Karpas-422 (cell line): ENCODE measurements around the gene ULK4. TPM values are rescaled to one million over a fixed set of nuclear protein-coding genes. Genes with fewer than 3 reads are reported as not detected.

Experiments used
- DNase-seq: peaks from one replicate; pipeline ENCODE4 v3.0.0-alpha.2; 2015
- H2AFZ ChIP-seq: fragments of 200-600 bp; sonication (generic); 2 replicates; pipeline ENCODE4 v1.6.1; 2014; ENCODE audit warnings: antibody characterized with exemption, low read length, mixed read lengths
- H3K27ac ChIP-seq: fragments of 200-600 bp; sonication (generic); 2 replicates; pipeline ENCODE4 v1.5.1; 2014; ENCODE audit warnings: mild to moderate bottlenecking, low read length, moderate library complexity
- H3K27me3 ChIP-seq: fragments of 200-600 bp; sonication (generic); 2 replicates; pipeline ENCODE4 v1.6.1; 2014; ENCODE audit warnings: low read length, mixed read lengths
- H3K36me3 ChIP-seq: fragments of 200-600 bp; sonication (generic); 2 replicates; pipeline ENCODE4 v1.6.1; 2014; ENCODE audit warnings: low read length, mixed read lengths; ENCODE audit not compliant: insufficient read depth
- H3K4me1 ChIP-seq: fragments of 200-600 bp; sonication (generic); 2 replicates; pipeline ENCODE4 v1.6.1; 2014; ENCODE audit warnings: mild to moderate bottlenecking, low read length, mixed read lengths
- H3K4me2 ChIP-seq: fragments of 200-600 bp; sonication (generic); 2 replicates; pipeline ENCODE4 v1.6.1; 2014; ENCODE audit warnings: low read length, low read depth, mild to moderate bottlenecking; ENCODE audit not compliant: poor library complexity, severe bottlenecking
- H3K4me3 ChIP-seq: fragments of 200-600 bp; sonication (generic); 2 replicates; pipeline ENCODE4 v1.5.1; 2014; ENCODE audit warnings: mild to moderate bottlenecking, antibody characterized with exemption, low read length, mixed read lengths
- H3K79me2 ChIP-seq: fragments of 200-600 bp; sonication (generic); 2 replicates; pipeline ENCODE4 v1.6.1; 2014; ENCODE audit warnings: mild to moderate bottlenecking, low read length, mixed read lengths
- H3K9ac ChIP-seq: fragments of 200-600 bp; sonication (generic); 2 replicates; pipeline ENCODE4 v1.6.0; 2014; ENCODE audit warnings: low read length
- H3K9me2 ChIP-seq: fragments of 200-600 bp; sonication (generic), shearing (Covaris generic); replicated peaks from 2 replicates; pipeline ENCODE4 v1.6.0; 2014; ENCODE audit warnings: mild to moderate bottlenecking, low read length, moderate library complexity; ENCODE audit not compliant: insufficient read depth
- H3K9me3 ChIP-seq: fragments of 300-700, 200-600 bp; sonication (generic); 2 replicates; pipeline ENCODE4 v1.6.1; 2014; ENCODE audit warnings: low read length, mixed read lengths
- H4K20me1 ChIP-seq: fragments of 200-600 bp; sonication (generic); 2 replicates; pipeline ENCODE4 v1.6.1; 2014; ENCODE audit warnings: mild to moderate bottlenecking, antibody characterized with exemption, low read length, low read depth; ENCODE audit not compliant: insufficient read depth
- total RNA-seq: library from RNA; depleted of rRNA; stranded (reverse); fragments of >200 nt; shearing (Covaris generic); gene quantifications from 2 replicates; pipeline ENCODE4 v1.2.3, GENCODE V29; 2014; ENCODE audit warnings: low replicate concordance

Gene ULK4
- total RNA-seq, 1 experiment from 2014 or later, result 8.8 TPM

DNA sequence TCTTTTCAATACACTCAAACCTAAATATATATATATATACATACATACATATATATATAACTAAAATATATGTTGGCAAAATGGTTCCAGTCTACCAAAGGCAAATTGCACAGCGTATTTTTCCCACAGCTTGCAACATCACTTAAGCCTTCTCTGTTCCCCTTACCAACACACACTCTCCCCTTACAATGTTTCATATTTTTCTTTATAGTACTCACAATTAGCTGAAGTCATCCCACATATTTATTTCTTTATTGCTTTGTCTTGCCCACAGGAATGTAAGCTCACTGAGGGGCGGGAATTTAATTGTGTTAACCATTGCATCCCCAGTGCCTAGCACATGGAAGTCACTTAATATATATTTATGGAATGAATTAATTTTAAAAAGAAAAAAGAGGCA is 288.3 kb downstream of the ULK4 start:
- Histone ChIP-seq H3K4me1 (no peaks in the 10 kb centered on the region), H4K20me1 (no peaks in the 10 kb centered on the region), H3K36me3 (no peaks in the 10 kb centered on the region), H3K27ac (no peak overlapping the region), H3K27me3 (no peaks in the 10 kb centered on the region), H3K4me2 (no peak overlapping the region), H2AFZ (no peak overlapping the region), H3K9me2 (no peaks in the 10 kb centered on the region), H3K9me3 (no peaks in the 10 kb centered on the region), H3K79me2 (no peaks in the 10 kb centered on the region), H3K9ac (no peak overlapping the region), H3K4me3 (no peak overlapping the region)
- no peak for DNase-seq

DNA sequence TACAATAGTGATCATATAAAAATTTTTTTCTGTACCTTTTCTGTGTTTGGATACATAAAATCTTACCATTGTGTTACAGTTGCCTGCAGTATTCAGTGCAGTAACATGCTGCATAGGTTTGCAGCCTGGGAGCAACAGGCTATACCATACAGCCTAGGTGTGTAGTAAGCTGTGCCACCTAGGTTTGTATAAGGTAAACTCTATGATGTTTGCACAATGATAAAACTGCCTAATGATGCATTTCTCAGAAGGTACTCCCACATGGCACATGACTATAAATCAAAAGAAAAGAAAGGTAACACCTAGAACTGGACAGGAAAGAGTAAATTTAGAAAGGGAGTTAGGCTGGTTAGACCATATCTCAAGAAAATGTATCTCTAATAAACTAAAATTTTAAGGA is 293.5 kb downstream of the ULK4 start:
- Histone ChIP-seq H3K4me3 (no peak overlapping the region), H3K4me1 (no peaks in the 10 kb centered on the region), H2AFZ (no peak overlapping the region), H3K9me2 (no peaks in the 10 kb centered on the region), H3K9ac (no peak overlapping the region), H3K9me3 (no peaks in the 10 kb centered on the region), H3K27me3 (no peaks in the 10 kb centered on the region), H4K20me1 (no peaks in the 10 kb centered on the region), H3K79me2 (no peaks in the 10 kb centered on the region), H3K36me3 (no peaks in the 10 kb centered on the region), H3K27ac (no peak overlapping the region), H3K4me2 (no peak overlapping the region)
- DNase-seq, result no peak

DNA sequence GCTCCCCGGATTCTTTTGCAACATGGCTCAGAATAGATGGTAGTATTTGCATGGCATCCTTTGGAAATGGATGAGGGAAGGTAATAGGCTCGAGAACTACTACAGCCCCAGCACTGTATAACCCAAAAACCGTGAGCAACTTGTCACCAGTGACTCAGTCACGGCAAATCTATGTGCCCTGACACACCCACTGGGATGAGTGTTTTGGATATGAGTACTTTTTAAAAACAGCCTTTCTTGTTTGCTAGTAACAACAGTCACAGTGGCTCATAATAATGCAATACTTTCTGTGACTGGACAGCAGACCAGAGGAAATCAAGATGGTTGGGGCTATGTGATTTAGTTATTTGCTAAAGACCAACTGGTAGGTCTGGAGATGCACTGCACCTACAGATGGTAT is 299.6 kb downstream of the ULK4 start:
- Histone ChIP-seq H3K9me2 (no peaks in the 10 kb centered on the region), H4K20me1 (no peaks in the 10 kb centered on the region), H3K27ac (no peak overlapping the region), H3K27me3 (no peaks in the 10 kb centered on the region), H3K79me2 (no peaks in the 10 kb centered on the region), H3K4me3 (no peak overlapping the region), H3K9me3 (no peaks in the 10 kb centered on the region), H3K9ac (no peak overlapping the region), H3K4me1 (no peaks in the 10 kb centered on the region), H3K4me2 (no peak overlapping the region), H3K36me3 (no peaks in the 10 kb centered on the region), H2AFZ (no peak overlapping the region)
- DNase-seq, result no peak

DNA sequence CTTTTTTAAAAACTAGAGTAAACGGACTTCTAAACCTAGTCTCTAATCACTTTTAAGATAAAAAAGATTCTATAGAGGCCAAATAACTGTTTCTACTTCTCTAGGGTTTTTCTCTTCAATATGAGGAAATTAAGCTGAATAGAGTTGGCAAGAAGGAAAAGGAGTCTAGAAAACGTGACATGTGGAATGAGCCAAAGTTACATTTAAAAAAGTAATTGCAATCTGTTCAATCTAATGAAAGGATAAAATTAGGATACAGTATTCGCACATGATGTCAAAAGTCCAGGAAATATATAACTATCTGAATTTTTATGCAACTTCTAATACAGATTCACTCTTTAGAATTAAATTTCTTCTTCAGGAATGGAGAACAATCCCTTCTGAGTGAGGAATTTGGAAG is 300.1 kb downstream of the ULK4 start:
- H4K20me1 ChIP-seq, result no peaks in the 10 kb centered on the region
- no peak overlapping the region for H3K9ac ChIP-seq
- no peak overlapping the region for H3K4me3 ChIP-seq
- no peaks in the 10 kb centered on the region for H3K9me2 ChIP-seq
- no peaks in the 10 kb centered on the region for H3K27me3 ChIP-seq
- no peaks in the 10 kb centered on the region for H3K9me3 ChIP-seq
- no peak overlapping the region for H3K4me2 ChIP-seq
- no peaks in the 10 kb centered on the region for H3K79me2 ChIP-seq
- H3K27ac ChIP-seq, result no peak overlapping the region
- no peak overlapping the region for H2AFZ ChIP-seq
- H3K4me1 ChIP-seq, result no peaks in the 10 kb centered on the region
- DNase-seq, result no peak
- H3K36me3 ChIP-seq, result no peaks in the 10 kb centered on the region

DNA sequence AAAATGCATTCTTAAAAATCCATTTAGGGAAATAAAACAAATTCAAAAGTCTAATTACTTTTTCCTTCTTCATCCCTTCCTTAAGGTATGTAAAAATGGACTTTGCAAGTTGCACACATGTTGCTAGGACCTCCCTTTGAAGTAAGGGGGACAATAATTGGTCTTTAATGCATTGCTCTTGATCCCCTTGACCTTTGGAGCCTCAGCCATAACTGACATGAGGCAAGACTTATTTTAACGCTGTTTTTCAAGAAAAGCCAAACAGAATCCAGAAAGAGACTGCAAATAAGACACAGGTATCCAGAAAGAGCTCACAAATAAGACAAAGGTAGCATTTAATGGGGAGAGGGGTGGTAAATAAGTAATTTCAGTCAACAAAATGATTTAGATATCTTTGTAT is 301.4 kb downstream of the ULK4 start:
- no peaks in the 10 kb centered on the region for H3K36me3 ChIP-seq
- H3K79me2 ChIP-seq, result no peaks in the 10 kb centered on the region
- no peak overlapping the region for H3K27ac ChIP-seq
- H3K4me3 ChIP-seq, result no peak overlapping the region
- H2AFZ ChIP-seq, result no peak overlapping the region
- no peaks in the 10 kb centered on the region for H3K9me3 ChIP-seq
- no peak for DNase-seq
- H3K9ac ChIP-seq, result no peak overlapping the region
- no peaks in the 10 kb centered on the region for H4K20me1 ChIP-seq
- no peak overlapping the region for H3K4me2 ChIP-seq
- no peaks in the 10 kb centered on the region for H3K9me2 ChIP-seq
- H3K27me3 ChIP-seq, result no peaks in the 10 kb centered on the region
- no peaks in the 10 kb centered on the region for H3K4me1 ChIP-seq

DNA sequence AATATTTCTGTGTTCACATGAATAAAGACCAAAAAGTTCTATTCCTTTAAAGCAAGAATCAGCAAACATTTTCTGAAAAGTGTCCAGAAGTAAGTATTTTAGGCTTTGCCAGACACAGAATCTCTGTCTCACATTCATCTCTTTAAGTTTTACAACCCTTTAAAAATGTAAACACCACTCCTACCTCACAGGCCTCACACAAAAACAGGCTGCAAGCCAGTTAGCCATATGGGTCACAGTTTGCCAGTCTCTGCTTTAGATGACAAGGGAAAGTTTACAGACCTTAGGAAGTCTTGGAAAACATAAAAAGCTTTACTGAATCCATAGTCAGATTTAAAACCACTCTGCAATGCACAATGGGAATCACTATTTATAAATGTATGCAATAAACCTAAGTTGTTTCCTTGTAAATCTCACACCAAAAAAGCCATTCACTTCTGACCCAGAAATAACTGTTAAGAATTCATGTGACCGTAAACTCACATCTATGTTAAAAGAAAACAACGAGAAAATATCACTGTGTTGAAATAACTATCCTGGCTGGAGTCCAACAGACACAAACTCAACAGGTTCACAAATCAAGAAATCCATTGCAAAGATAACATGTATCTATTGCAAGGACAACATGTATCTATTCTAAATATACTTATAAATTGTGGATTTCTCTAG is 308.2 kb downstream of the ULK4 start:
- no peak overlapping the region for H3K4me2 ChIP-seq

DNA sequence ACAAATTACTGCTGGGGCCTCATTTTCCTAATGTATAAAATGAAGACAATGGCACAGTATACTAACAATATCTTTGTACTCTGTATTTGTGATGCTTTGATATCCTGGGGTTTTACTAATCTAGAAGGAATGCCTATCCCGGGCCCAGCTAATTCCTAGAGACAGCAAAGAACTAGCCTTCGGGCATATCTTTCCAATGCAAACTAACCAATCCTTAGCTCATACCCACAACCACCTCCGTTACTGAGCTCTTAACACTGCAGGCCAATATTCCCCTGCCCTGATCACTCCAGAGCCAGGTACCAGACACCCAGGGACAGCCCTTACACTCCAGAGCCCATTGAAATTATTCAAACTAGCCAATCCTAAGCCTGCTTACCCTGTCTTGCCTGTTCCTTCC is 309.0 kb downstream of the ULK4 start:
- H4K20me1 ChIP-seq, result no peaks in the 10 kb centered on the region
- no peak overlapping the region for H3K9ac ChIP-seq
- no peak overlapping the region for H3K4me2 ChIP-seq
- H2AFZ ChIP-seq, result no peak overlapping the region
- H3K27ac ChIP-seq, result no peak overlapping the region
- no peak for DNase-seq
- H3K27me3 ChIP-seq, result no peaks in the 10 kb centered on the region
- H3K79me2 ChIP-seq, result no peaks in the 10 kb centered on the region
- H3K36me3 ChIP-seq, result no peaks in the 10 kb centered on the region
- H3K4me3 ChIP-seq, result no peak overlapping the region
- H3K4me1 ChIP-seq, result no peaks in the 10 kb centered on the region
- no peaks in the 10 kb centered on the region for H3K9me2 ChIP-seq
- H3K9me3 ChIP-seq, result no peaks in the 10 kb centered on the region

More for the DNA sequence above, 308.2 kb downstream of the ULK4 start:
- Histone ChIP-seq H3K79me2 (no peaks in the 10 kb centered on the region), H2AFZ (no peak overlapping the region), H3K9me2 (no peaks in the 10 kb centered on the region), H3K27me3 (no peaks in the 10 kb centered on the region), H3K36me3 (no peaks in the 10 kb centered on the region), H4K20me1 (no peaks in the 10 kb centered on the region), H3K9ac (no peak overlapping the region), H3K27ac (no peak overlapping the region), H3K9me3 (no peaks in the 10 kb centered on the region), H3K4me3 (no peak overlapping the region), H3K4me1 (no peaks in the 10 kb centered on the region)
- no peak for DNase-seq

DNA sequence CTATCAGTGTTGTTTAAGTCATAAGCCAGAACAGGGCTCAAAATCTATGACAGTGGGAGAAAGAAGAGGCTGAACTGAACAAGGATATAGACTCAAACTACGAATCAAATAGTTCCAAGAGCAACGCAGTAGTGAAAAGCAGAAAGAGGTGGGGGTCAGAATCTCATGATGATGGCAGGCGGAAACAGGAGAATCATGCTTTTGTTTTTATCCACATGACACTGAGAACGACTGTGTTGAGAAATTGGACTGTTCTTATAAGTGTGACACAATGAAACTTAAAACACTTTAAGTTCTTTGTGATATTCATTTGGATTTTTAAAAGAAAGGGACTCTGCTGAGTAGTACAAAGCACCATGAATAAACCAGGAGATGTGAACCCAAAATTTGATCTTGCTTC is 309.4 kb downstream of the ULK4 start:
- Histone ChIP-seq H3K9ac (no peak overlapping the region), H3K4me2 (no peak overlapping the region), H3K4me3 (no peak overlapping the region), H4K20me1 (no peaks in the 10 kb centered on the region), H3K4me1 (no peaks in the 10 kb centered on the region), H3K27ac (no peak overlapping the region), H3K9me2 (no peaks in the 10 kb centered on the region), H3K36me3 (no peaks in the 10 kb centered on the region), H3K27me3 (no peaks in the 10 kb centered on the region), H3K79me2 (no peaks in the 10 kb centered on the region), H2AFZ (no peak overlapping the region), H3K9me3 (no peaks in the 10 kb centered on the region)
- DNase-seq, result no peak

DNA sequence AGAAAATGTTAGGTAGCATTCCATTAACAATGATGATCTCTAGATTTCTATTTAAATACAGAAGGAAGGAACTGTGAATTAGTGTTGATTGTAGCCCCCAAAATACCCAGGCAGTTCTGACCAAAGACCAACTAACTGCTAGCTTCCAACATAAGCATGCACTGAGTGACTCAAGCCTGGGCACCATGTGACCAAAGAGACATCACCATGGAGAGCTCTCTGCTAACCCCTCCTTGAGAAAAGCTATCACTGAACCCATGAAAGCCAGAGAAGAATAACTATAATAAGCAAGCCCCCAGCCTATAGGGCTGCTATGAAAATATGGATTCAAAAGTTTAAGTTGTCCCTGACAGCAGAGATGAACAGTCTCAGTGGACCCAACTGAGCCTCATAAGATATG is 310.2 kb downstream of the ULK4 start:
- Histone ChIP-seq H3K27ac (no peak overlapping the region), H4K20me1 (no peaks in the 10 kb centered on the region), H3K79me2 (no peaks in the 10 kb centered on the region), H3K4me1 (no peaks in the 10 kb centered on the region), H3K9me3 (no peaks in the 10 kb centered on the region), H2AFZ (no peak overlapping the region), H3K27me3 (no peaks in the 10 kb centered on the region), H3K36me3 (no peaks in the 10 kb centered on the region), H3K4me2 (no peak overlapping the region), H3K9ac (no peak overlapping the region), H3K4me3 (no peak overlapping the region), H3K9me2 (no peaks in the 10 kb centered on the region)
- no peak for DNase-seq
